ENCODE measurements around the gene DHX34. TPM values are rescaled to one million over a fixed set of nuclear protein-coding genes. Genes with fewer than 3 reads are reported as not detected.

DHX34 gene
- total and polyA plus RNA-seq, 4 donors = 3.1 to 11.6 (median 6.1) TPM

DNA sequence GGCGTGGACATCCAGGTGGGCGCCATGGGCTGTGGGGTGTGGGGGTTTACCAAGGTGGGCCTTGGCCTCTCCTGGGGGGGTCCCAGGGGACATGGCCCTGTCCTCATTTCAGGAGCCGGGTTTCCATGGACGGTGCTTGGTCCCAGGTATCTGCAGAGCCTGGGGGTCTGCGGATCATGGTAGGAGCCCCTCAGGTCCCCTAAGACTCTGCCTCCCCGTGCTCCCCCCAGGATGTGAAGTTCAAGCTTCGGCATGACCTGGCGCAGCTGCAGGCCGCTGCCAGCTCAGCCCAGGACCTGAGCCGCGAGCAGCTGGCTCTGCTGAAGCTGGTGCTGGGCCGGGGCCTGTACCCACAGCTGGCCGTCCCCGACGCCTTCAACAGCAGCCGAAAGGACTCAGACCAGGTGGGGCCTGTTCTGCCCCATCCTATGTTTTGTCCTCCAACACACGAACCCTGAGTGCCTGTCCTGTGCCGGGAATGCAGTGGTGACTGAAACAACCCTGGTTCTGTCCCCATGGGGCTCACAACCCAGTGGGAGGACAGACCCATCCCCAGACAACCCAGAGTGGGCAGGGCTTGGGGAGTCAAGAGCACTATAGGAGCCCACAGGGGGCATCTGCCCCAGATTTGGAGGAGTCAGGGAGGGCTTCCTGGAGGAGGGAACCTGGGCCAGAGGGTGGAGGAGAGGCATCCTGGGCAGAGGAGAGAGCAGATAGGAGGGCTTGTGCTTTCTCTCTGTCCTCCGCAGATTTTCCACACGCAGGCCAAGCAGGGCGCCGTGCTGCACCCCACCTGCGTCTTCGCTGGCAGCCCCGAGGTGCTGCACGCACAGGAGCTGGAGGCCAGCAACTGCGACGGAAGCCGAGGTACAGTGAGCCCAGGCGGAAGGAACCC is 26.8 kb downstream of the DHX34 start:
- Histone ChIP-seq H3K27me3 (ENCODE audit: control insufficient read depth in 4 of 4, insufficient read depth in 4 of 4, low read length in 3 of 4) (no peaks in the 10 kb centered on the region), H3K27ac (ENCODE audit: low read depth in 1 of 2, low read length in 2 of 2) (peak overlapping the region; percentile 29 to 46)
- 97% methylated on average over 30 of the region's 30 CpGs for WGBS

More for the DNA sequence above, 26.8 kb downstream of the DHX34 start:
- Histone ChIP-seq H3K36me3 (ENCODE audit: control insufficient read depth in 4 of 4, insufficient read depth in 3 of 4, low read depth in 1 of 4, low read length in 3 of 4) (peaks cover 3 to 65% (median 26%) of the 10 kb centered on the region in 4 donors), H3K9me3 (ENCODE audit: control insufficient read depth in 4 of 4, low read length in 3 of 4) (no peaks in the 10 kb centered on the region), H3K9ac (ENCODE audit: low read depth in 1 of 2, low read length in 2 of 2) (no peak overlapping the region), H3K4me1 (ENCODE audit: control insufficient read depth in 4 of 4, insufficient read depth in 4 of 4, low read length in 3 of 4) (peaks cover 7 to 16% (median 12%) of the 10 kb centered on the region in 4 donors), H3K4me3 (ENCODE audit: low read depth in 1 of 3, low read length in 3 of 3) (no peak overlapping the region)
- TF ChIP-seq TAF1 (conservative IDR thresholded peaks at IDR 0.05) (no peak), JUND (IDR thresholded peaks at IDR 0.05) (no peak), YY1 (IDR thresholded peaks at IDR 0.05) (no peak), RXRA (IDR thresholded peaks at IDR 0.05) (no peak), HNF4A (conservative IDR thresholded peaks at IDR 0.05) (no peak), FOXA2 (IDR thresholded peaks at IDR 0.05) (no peak), GABPA (IDR thresholded peaks at IDR 0.05 in 1 of 2, conservative IDR thresholded peaks at IDR 0.05 in 1 of 2) (no peak), EGR1 (IDR thresholded peaks at IDR 0.05; ENCODE audit: low read depth in 2 of 2) (no peak), NR2F2 (IDR thresholded peaks at IDR 0.05) (no peak), HNF4G (IDR thresholded peaks at IDR 0.05) (no peak), SP1 (IDR thresholded peaks at IDR 0.05) (no peak), FOXA1 (IDR thresholded peaks at IDR 0.05) (no peak), RAD21 (IDR thresholded peaks at IDR 0.05) (no peak)
- TF ChIP-seq, protein P1, sequence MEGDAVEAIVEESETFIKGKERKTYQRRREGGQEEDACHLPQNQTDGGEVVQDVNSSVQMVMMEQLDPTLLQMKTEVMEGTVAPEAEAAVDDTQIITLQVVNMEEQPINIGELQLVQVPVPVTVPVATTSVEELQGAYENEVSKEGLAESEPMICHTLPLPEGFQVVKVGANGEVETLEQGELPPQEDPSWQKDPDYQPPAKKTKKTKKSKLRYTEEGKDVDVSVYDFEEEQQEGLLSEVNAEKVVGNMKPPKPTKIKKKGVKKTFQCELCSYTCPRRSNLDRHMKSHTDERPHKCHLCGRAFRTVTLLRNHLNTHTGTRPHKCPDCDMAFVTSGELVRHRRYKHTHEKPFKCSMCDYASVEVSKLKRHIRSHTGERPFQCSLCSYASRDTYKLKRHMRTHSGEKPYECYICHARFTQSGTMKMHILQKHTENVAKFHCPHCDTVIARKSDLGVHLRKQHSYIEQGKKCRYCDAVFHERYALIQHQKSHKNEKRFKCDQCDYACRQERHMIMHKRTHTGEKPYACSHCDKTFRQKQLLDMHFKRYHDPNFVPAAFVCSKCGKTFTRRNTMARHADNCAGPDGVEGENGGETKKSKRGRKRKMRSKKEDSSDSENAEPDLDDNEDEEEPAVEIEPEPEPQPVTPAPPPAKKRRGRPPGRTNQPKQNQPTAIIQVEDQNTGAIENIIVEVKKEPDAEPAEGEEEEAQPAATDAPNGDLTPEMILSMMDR (IDR thresholded peaks at IDR 0.05; ENCODE audit: low read depth, low read length, missing input control) = no peak
- TF ChIP-seq, protein P2, sequence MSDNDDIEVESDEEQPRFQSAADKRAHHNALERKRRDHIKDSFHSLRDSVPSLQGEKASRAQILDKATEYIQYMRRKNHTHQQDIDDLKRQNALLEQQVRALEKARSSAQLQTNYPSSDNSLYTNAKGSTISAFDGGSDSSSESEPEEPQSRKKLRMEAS (IDR thresholded peaks at IDR 0.05) = no peak
- TF ChIP-seq, protein P3, sequence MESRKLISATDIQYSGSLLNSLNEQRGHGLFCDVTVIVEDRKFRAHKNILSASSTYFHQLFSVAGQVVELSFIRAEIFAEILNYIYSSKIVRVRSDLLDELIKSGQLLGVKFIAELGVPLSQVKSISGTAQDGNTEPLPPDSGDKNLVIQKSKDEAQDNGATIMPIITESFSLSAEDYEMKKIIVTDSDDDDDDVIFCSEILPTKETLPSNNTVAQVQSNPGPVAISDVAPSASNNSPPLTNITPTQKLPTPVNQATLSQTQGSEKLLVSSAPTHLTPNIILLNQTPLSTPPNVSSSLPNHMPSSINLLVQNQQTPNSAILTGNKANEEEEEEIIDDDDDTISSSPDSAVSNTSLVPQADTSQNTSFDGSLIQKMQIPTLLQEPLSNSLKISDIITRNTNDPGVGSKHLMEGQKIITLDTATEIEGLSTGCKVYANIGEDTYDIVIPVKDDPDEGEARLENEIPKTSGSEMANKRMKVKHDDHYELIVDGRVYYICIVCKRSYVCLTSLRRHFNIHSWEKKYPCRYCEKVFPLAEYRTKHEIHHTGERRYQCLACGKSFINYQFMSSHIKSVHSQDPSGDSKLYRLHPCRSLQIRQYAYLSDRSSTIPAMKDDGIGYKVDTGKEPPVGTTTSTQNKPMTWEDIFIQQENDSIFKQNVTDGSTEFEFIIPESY (IDR thresholded peaks at IDR 0.05) = no peak
- TF ChIP-seq, protein P4, sequence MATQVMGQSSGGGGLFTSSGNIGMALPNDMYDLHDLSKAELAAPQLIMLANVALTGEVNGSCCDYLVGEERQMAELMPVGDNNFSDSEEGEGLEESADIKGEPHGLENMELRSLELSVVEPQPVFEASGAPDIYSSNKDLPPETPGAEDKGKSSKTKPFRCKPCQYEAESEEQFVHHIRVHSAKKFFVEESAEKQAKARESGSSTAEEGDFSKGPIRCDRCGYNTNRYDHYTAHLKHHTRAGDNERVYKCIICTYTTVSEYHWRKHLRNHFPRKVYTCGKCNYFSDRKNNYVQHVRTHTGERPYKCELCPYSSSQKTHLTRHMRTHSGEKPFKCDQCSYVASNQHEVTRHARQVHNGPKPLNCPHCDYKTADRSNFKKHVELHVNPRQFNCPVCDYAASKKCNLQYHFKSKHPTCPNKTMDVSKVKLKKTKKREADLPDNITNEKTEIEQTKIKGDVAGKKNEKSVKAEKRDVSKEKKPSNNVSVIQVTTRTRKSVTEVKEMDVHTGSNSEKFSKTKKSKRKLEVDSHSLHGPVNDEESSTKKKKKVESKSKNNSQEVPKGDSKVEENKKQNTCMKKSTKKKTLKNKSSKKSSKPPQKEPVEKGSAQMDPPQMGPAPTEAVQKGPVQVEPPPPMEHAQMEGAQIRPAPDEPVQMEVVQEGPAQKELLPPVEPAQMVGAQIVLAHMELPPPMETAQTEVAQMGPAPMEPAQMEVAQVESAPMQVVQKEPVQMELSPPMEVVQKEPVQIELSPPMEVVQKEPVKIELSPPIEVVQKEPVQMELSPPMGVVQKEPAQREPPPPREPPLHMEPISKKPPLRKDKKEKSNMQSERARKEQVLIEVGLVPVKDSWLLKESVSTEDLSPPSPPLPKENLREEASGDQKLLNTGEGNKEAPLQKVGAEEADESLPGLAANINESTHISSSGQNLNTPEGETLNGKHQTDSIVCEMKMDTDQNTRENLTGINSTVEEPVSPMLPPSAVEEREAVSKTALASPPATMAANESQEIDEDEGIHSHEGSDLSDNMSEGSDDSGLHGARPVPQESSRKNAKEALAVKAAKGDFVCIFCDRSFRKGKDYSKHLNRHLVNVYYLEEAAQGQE (IDR thresholded peaks at IDR 0.05) = no peak
- TF ChIP-seq, protein P5, sequence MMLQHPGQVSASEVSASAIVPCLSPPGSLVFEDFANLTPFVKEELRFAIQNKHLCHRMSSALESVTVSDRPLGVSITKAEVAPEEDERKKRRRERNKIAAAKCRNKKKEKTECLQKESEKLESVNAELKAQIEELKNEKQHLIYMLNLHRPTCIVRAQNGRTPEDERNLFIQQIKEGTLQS (IDR thresholded peaks at IDR 0.05) = no peak
- DNase-seq (ENCODE audit: low spot score) = no peak
